HG02970 (cell line): ENCODE results near the gene MGLL.

Source experiments
- ATAC-seq: cut with Tn5 transposase; IDR thresholded peaks from one replicate; pipeline ENCODE4 v1.9.1; 2021; ENCODE audit warnings: mild to moderate bottlenecking, moderate library complexity, moderate number of reproducible peaks; ENCODE audit not compliant: unreplicated experiment, low FRiP score

The MGLL gene

GRCh38 chr3:127791221-127791913 is 30.9 kb downstream of the MGLL start:
- no peak for ATAC-seq

- no peak for ATAC-seq
These were observed 31.5 kb downstream of the MGLL start for GRCh38 chr3:127790882-127791183.

GRCh38 chr3:127789990-127790881 is 32.1 kb downstream of the MGLL start:
- ATAC-seq, result no peak

GRCh38 chr3:127789051-127789450 is 33.3 kb downstream of the MGLL start:
- ATAC-seq, result no peak

GRCh38 chr3:127788451-127788909 is 33.8 kb downstream of the MGLL start:
- ATAC-seq, result no peak

- ATAC-seq, result no peak
These were observed 34.5 kb downstream of the MGLL start for GRCh38 chr3:127787571-127788365.

- ATAC-seq, result no peak
These were observed 35.2 kb downstream of the MGLL start for GRCh38 chr3:127787071-127787490.

GRCh38 chr3:127786353-127787070 is 35.8 kb downstream of the MGLL start:
- ATAC-seq, result no peak

GRCh38 chr3:127785711-127786265 is 36.5 kb downstream of the MGLL start:
- ATAC-seq, result no peak

GRCh38 chr3:127784865-127785710 is 37.2 kb downstream of the MGLL start:
- ATAC-seq, result no peak

GRCh38 chr3:127784283-127784682 is 38.0 kb downstream of the MGLL start:
- no peak for ATAC-seq

- no peak for ATAC-seq
These were observed 38.6 kb downstream of the MGLL start for GRCh38 chr3:127783642-127784160.

- no peak for ATAC-seq
These were observed 39.1 kb downstream of the MGLL start for GRCh38 chr3:127783166-127783565.

GRCh38 chr3:127781411-127782001 is 40.8 kb downstream of the MGLL start:
- no peak for ATAC-seq

GRCh38 chr3:127780536-127781400 is 41.5 kb downstream of the MGLL start:
- no peak for ATAC-seq

- no peak for ATAC-seq
These were observed 42.6 kb downstream of the MGLL start for GRCh38 chr3:127779747-127780146.

GRCh38 chr3:127777921-127778656 is 44.2 kb downstream of the MGLL start:
- no peak for ATAC-seq
